Epidermal melanocyte (primary cell): ENCODE measurements around the gene TM4SF20.

Source experiments
- DNase-seq: peaks from one replicate; pipeline ENCODE4 v3.0.0; 2011; ENCODE audit warnings: low spot score; ENCODE audit not compliant: insufficient read length

Gene TM4SF20

GRCh38 chr2:227322530-227323205 lies 56.4 kb downstream of the TM4SF20 start:
- DNase-seq, result no peak

GRCh38 chr2:227320305-227321094 lies 58.6 kb downstream of the TM4SF20 start:
- DNase-seq, result no peak

- DNase-seq, result no peak
Observed at GRCh38 chr2:227317834-227318233, 61.3 kb downstream of the TM4SF20 start.

GRCh38 chr2:227313310-227313709 lies 65.8 kb downstream of the TM4SF20 start:
- no peak for DNase-seq

- DNase-seq, result no peak
Observed at GRCh38 chr2:227312579-227312978, 66.5 kb downstream of the TM4SF20 start.
